Umbilical cord (tissue), 2 donors: ENCODE data around the gene PCDHGB1. TPM values are rescaled to one million over a fixed set of nuclear protein-coding genes. Genes with fewer than 3 reads are reported as not detected.
"Not testable (repeated sequence)": the region's sequence is repeated elsewhere in the genome, so short reads cannot be mapped to it uniquely, and the experiment has no call there.

Source experiments
- DNase-seq: peaks from one replicate; pipeline ENCODE4 v3.0.0-alpha.2; 2015; ENCODE audit warnings: low spot score
- total RNA-seq: library from RNA; depleted of rRNA; stranded (reverse); fragments of >200 nt; gene quantifications from one replicate; pipeline ENCODE4 v1.2.3, GENCODE V29; 2014; ENCODE audit warnings: low replicate concordance; ENCODE audit not compliant: insufficient read depth

The PCDHGB1 gene
- total RNA-seq, 1 donor from 2014 or later: 1.7 TPM

GRCh38 chr5:141382469-141383294 lies 32.8 kb downstream of the PCDHGB1 start, which contains the start of gene PCDHGA7:
TSS of gene PCDHGA7 (plus strand) at chr5:141382742. CDS start at chr5:141382900, 158 bp downstream.
- no peak for DNase-seq

- DNase-seq: no peak
These were observed 33.4 kb downstream of the PCDHGB1 start for GRCh38 chr5:141383345-141383744.

GRCh38 chr5:141384471-141385267 lies 34.8 kb downstream of the PCDHGB1 start:
- no peak for DNase-seq

GRCh38 chr5:141387557-141388311 lies 37.8 kb downstream of the PCDHGB1 start, which contains the start of gene PCDHGB4:
TSS of gene PCDHGB4 (plus strand) at chr5:141387698. CDS start at chr5:141387885, 187 bp downstream.
- peak; percentile 6 for DNase-seq

GRCh38 chr5:141388661-141389060 lies 38.8 kb downstream of the PCDHGB1 start:
- DNase-seq: no peak

GRCh38 chr5:141389153-141390042 lies 39.5 kb downstream of the PCDHGB1 start:
- DNase-seq: no peak

- no peak for DNase-seq
These were observed 42.7 kb downstream of the PCDHGB1 start, which contains the start of gene PCDHGA8 for GRCh38 chr5:141392429-141393198. TSS of gene PCDHGA8 (plus strand) at chr5:141392633. CDS start at chr5:141392814, 181 bp downstream.

GRCh38 chr5:141393267-141393666 lies 43.4 kb downstream of the PCDHGB1 start:
- no peak for DNase-seq

- not testable (repeated sequence) for DNase-seq
These were observed 44.7 kb downstream of the PCDHGB1 start for GRCh38 chr5:141394401-141395187.

GRCh38 chr5:141397756-141398551 lies 48.1 kb downstream of the PCDHGB1 start, which contains the start of gene PCDHGB5:
TSS of gene PCDHGB5 (plus strand) at chr5:141397947. CDS start at chr5:141398128, 181 bp downstream.
- DNase-seq: peak; percentile 21

GRCh38 chr5:141398608-141399007 lies 48.7 kb downstream of the PCDHGB1 start:
- DNase-seq: no peak

- DNase-seq: no peak
These were observed 49.8 kb downstream of the PCDHGB1 start for GRCh38 chr5:141399555-141400258.

Other genes starting within 250 kb of the PCDHGB1 start
- 0.72 TPM for gene PCDHB3, start 249.6 kb upstream of the PCDHGB1 start, total RNA-seq
- gene PCDHB4, start 228.3 kb upstream of the PCDHGB1 start, total RNA-seq: 2.9 TPM
- 11.6 TPM for gene PCDHB5, start 214.9 kb upstream of the PCDHGB1 start, total RNA-seq
- 1.9 TPM for gene PCDHB6, start 200.0 kb upstream of the PCDHGB1 start, total RNA-seq
- 3.6 TPM for gene PCDHB7, start 177.5 kb upstream of the PCDHGB1 start, total RNA-seq
- 0.72 TPM for gene PCDHB8, start 172.3 kb upstream of the PCDHGB1 start, total RNA-seq
- 4.1 TPM for gene PCDHB16, start 167.7 kb upstream of the PCDHGB1 start, total RNA-seq
- gene PCDHB9, start 162.9 kb upstream of the PCDHGB1 start, total RNA-seq: 1.9 TPM
- gene PCDHB10, start 157.7 kb upstream of the PCDHGB1 start, total RNA-seq: 5.5 TPM
- gene PCDHB11, start 150.5 kb upstream of the PCDHGB1 start, total RNA-seq: 5.1 TPM
- 2.9 TPM for gene PCDHB12, start 141.4 kb upstream of the PCDHGB1 start, total RNA-seq
- 1.7 TPM for gene PCDHB13, start 136.2 kb upstream of the PCDHGB1 start, total RNA-seq
- 12.3 TPM for gene PCDHB14, start 126.8 kb upstream of the PCDHGB1 start, total RNA-seq
- 3.4 TPM for gene PCDHB15, start 104.7 kb upstream of the PCDHGB1 start, total RNA-seq
- 1.9 TPM for gene SLC25A2, start 46.0 kb upstream of the PCDHGB1 start, total RNA-seq
- 58.7 TPM for gene TAF7, start 29.3 kb upstream of the PCDHGB1 start, total RNA-seq
- 0.96 TPM for gene PCDHGA1, start 19.6 kb upstream of the PCDHGB1 start, total RNA-seq
- 4.6 TPM for gene PCDHGA2, start 11.3 kb upstream of the PCDHGB1 start, total RNA-seq
- 2.2 TPM for gene PCDHGA3, start 6.3 kb upstream of the PCDHGB1 start, total RNA-seq
- 6.0 TPM for gene PCDHGA4, start 4.9 kb downstream of the PCDHGB1 start, total RNA-seq
- gene PCDHGB2, start 9.9 kb downstream of the PCDHGB1 start, total RNA-seq: 4.6 TPM
- 1.9 TPM for gene PCDHGA5, start 14.1 kb downstream of the PCDHGB1 start, total RNA-seq
- gene PCDHGB3, start 20.1 kb downstream of the PCDHGB1 start, total RNA-seq: 11.8 TPM
- 7.2 TPM for gene PCDHGA6, start 23.8 kb downstream of the PCDHGB1 start, total RNA-seq
- 7.0 TPM for gene PCDHGA7, start 32.6 kb downstream of the PCDHGB1 start, total RNA-seq
- 18.3 TPM for gene PCDHGB4, start 37.6 kb downstream of the PCDHGB1 start, total RNA-seq
- 3.9 TPM for gene PCDHGA8, start 42.5 kb downstream of the PCDHGB1 start, total RNA-seq
- 15.4 TPM for gene PCDHGB5, start 47.8 kb downstream of the PCDHGB1 start, total RNA-seq
- gene PCDHGA9, start 52.7 kb downstream of the PCDHGB1 start, total RNA-seq: 11.1 TPM
- gene PCDHGB6, start 57.9 kb downstream of the PCDHGB1 start, total RNA-seq: 9.1 TPM
- gene PCDHGA10, start 62.9 kb downstream of the PCDHGB1 start, total RNA-seq: 10.8 TPM
- gene PCDHGB7, start 67.6 kb downstream of the PCDHGB1 start, total RNA-seq: 13.2 TPM
- gene PCDHGA11, start 71.0 kb downstream of the PCDHGB1 start, total RNA-seq: 7.9 TPM
- gene PCDHGA12, start 80.4 kb downstream of the PCDHGB1 start, total RNA-seq: 14.4 TPM
- gene PCDHGC3, start 125.9 kb downstream of the PCDHGB1 start, total RNA-seq: 42.9 TPM
- 4.8 TPM for gene PCDHGC4, start 134.9 kb downstream of the PCDHGB1 start, total RNA-seq
- 8.2 TPM for gene PCDHGC5, start 139.0 kb downstream of the PCDHGB1 start, total RNA-seq